Mucosa of rectum (tissue), 2 donors: ENCODE measurements around the gene CDK2AP2.
"Not testable (repeated sequence)": the region's sequence is repeated elsewhere in the genome, so short reads cannot be mapped to it uniquely, and the experiment has no call there.

Source experiments
- H3K27ac ChIP-seq, 2 donors: one replicate each; pipeline ENCODE4 v1.7.0; 2013; ENCODE audit warnings: inconsistent platforms in 2 of 2, low read depth in 2 of 2, low read length in 2 of 2
- H3K27me3 ChIP-seq, 2 donors: one replicate each; pipeline ENCODE4 v1.7.0; 2013; ENCODE audit warnings: low read length in 2 of 2; ENCODE audit not compliant: control insufficient read depth in 2 of 2, insufficient read depth in 2 of 2
- H3K36me3 ChIP-seq, 2 donors: one replicate each; pipeline ENCODE4 v1.7.0; 2013; ENCODE audit warnings: low read length in 2 of 2; ENCODE audit not compliant: control insufficient read depth in 2 of 2, insufficient read depth in 2 of 2
- H3K4me1 ChIP-seq, 2 donors: one replicate each; pipeline ENCODE4 v1.7.0; 2013; ENCODE audit warnings: low read length in 2 of 2, mild to moderate bottlenecking in 1 of 2; ENCODE audit not compliant: control insufficient read depth in 2 of 2, insufficient read depth in 2 of 2
- H3K4me3 ChIP-seq, 2 donors: one replicate each; pipeline ENCODE4 v1.7.0; 2013; ENCODE audit warnings: low read length in 2 of 2
- H3K9ac ChIP-seq, 2 donors: one replicate each; pipeline ENCODE4 v1.7.0; 2013; ENCODE audit warnings: low read length in 2 of 2, low read depth in 1 of 2, mild to moderate bottlenecking in 1 of 2
- H3K9me3 ChIP-seq, 2 donors: one replicate each; pipeline ENCODE4 v1.7.0; 2013; ENCODE audit warnings: low read length in 2 of 2; ENCODE audit not compliant: control insufficient read depth in 2 of 2
- donor health status: healthy.
- donor health status: Normal muscosa, but diverticular disease.

CDK2AP2 gene, protein sequence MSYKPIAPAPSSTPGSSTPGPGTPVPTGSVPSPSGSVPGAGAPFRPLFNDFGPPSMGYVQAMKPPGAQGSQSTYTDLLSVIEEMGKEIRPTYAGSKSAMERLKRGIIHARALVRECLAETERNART

DNA sequence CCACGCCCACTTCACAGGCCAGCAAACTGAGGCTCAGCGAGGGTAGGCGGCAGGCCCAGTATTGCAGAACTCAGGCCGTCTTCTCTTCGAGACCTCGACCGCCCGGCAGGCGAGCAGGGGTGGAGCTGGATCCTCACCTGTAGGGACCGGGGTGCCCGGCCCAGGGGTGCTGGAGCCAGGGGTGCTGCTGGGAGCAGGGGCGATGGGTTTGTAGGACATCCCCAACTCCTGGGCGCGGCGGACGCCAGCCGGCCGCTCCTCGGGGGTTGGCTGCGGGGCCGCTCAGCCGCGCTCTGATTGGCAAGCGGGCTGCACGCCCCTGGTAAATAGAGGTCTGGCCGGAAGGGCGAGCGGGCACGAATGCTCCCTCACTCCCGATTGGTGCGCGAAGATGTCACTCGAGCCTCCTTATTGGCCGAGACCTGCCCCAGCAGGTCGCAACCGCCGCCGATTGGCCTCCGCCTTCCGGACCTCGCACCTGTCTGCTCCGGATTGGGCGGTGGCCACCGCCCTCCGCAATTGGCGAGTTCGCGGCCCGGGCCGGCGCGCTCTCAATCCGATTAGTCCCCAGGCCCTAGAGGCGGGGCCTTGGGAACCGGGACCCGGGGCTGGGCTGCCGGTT is at the start of gene CDK2AP2:
CDK2AP2 (minus strand) TSS at position 299 of the 622 bp plus-strand sequence; CDS start at position 219, 80 bp downstream.
- H3K27me3 ChIP-seq = no peaks in the 10 kb centered on the region
- peak within 1 kb of the TSS; percentile 89 to 91 for H3K9ac ChIP-seq
- H3K27ac ChIP-seq = peak within 1 kb of the TSS; percentile 99 to 100

DNA sequence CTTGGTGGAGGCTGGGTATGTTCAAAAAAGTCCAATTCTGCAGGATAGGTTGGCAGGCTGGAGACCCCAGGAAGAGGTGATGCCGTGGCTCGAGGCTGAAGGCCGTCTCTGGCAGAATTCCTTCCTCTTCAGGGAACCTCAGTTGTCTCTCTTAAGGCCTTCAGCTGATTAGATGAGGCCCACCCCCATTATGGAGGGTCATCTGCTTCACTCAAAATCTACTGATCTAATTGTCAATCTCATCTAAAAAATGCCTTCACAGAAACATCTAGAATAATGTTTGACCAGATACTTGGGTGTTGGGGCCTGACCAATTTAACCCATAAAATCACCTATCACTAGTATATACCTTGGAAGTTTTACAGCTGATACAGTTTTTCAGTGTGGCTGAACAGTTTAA is 48.3 kb upstream of the CDK2AP2 start:
- no peak overlapping the region for H3K4me3 ChIP-seq
- no peak overlapping the region for H3K9ac ChIP-seq
- no peaks in the 10 kb centered on the region for H3K36me3 ChIP-seq
- no peaks in the 10 kb centered on the region for H3K27me3 ChIP-seq
- H3K27ac ChIP-seq = no peak overlapping the region
- H3K9me3 ChIP-seq = no peaks in the 10 kb centered on the region
- H3K4me1 ChIP-seq = peaks cover 9 to 12% of the 10 kb centered on the region in 2 donors

More for the DNA sequence above, at the start of gene CDK2AP2:
- H3K9me3 ChIP-seq = no peaks in the 10 kb centered on the region
- H3K4me3 ChIP-seq = peak within 1 kb of the TSS; percentile 85 to 87
- H3K4me1 ChIP-seq = peaks cover 32 to 39% of the 10 kb centered on the region in 2 donors
- H3K36me3 ChIP-seq = no peaks in the 10 kb centered on the region

DNA sequence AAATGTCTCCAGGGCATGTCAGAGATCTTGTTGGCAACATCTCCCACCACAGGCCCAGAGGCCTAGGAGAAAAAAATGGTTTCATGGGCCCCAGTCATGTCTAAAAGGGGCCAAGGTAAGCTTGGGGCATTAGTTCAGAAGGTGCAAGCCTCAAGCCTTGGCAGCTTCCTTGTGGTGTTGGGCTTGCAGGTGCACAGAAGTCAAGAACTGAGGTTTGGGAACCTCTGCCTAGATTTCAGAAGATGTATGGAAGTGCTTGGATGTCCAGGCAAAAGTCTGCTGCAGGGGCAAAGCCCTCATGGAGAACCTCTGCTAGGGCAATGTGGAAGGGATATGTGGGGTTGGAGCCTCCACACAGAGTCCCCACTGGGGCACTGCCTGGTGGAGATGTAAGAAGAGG is 43.7 kb upstream of the CDK2AP2 start:
- H3K9ac ChIP-seq, H3K9me3 ChIP-seq, H3K27ac ChIP-seq, H3K4me3 ChIP-seq, H3K27me3 ChIP-seq, H3K36me3 ChIP-seq, H3K4me1 ChIP-seq: not testable (repeated sequence)

DNA sequence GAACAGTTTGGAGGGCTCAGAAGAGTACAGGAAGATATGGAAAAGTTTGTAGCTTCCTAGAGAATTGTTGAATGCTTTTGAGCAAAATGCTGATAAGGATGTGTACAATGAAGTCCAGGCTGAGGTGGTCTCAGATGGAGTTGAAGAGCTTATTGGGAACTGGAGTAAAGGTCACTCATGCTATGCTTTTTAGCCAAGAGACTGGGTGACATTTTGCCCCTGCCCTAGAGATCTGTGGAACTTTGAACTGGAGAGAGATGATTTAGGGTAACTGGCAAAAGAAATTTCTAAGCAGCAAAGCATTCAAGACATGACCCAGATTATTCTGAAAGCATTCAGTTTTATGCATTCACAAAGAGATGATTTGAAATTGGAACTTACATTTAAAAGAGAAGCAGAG is 43.2 kb upstream of the CDK2AP2 start:
- Histone ChIP-seq H3K36me3 (no peaks in the 10 kb centered on the region), H3K9ac (no peak overlapping the region), H3K4me1 (peaks cover 0 to 3% of the 10 kb centered on the region in 2 donors), H3K4me3 (no peak overlapping the region), H3K9me3 (no peaks in the 10 kb centered on the region), H3K27ac (no peak overlapping the region), H3K27me3 (no peaks in the 10 kb centered on the region)

DNA sequence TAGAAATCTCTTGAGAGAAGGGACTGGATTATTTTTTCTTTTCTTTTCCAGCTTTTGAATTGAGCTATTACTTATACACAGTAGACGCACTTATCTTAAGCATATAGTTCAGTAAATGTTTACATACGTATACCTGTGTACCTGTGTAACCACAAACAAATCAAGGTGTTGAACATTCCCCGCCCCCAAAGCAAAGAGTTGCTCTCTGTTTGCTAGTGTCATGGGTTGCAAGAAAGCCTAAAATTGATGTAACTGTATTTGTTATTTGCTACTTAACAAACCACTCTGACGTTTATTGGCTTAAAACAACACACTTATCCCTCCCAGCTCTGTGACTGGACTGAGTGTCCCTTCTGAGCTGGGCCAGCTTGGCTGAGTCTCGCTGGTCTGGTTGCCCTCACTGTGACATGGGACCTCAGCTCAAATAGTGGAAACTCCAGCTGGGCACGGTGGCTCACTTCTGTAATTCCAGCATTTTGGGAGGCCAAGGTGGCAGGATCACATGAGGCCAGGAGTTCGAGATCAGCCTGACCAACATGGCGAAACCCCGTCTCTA is 40.7 kb upstream of the CDK2AP2 start:
- Histone ChIP-seq H3K4me3 (no peak overlapping the region), H3K27ac (no peak overlapping the region), H3K36me3 (no peaks in the 10 kb centered on the region), H3K4me1 (peaks cover 8 to 18% of the 10 kb centered on the region in 2 donors), H3K27me3 (no peaks in the 10 kb centered on the region), H3K9me3 (no peaks in the 10 kb centered on the region), H3K9ac (no peak overlapping the region)

DNA sequence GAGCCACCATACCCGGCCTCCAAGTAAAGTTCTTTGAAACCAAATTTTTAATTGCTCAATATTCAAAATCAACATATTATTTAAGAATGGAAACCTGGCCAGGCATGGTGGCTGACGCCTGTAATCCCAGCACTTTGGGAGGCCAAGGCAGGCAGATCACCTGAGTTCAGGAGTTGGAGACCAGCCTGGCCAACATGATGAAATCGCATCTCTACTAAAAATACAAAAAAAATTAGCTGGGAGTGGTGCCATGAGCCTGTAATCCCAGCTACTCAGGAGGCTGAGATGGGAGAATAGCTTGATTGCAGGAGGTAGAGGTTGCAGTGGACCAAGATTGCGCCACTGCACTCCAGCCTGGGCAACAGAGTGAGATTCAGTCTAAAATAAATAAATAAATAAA is 40.1 kb upstream of the CDK2AP2 start:
- not testable (repeated sequence) for H3K4me3 ChIP-seq, H3K9me3 ChIP-seq, H3K36me3 ChIP-seq, H3K9ac ChIP-seq, H3K27ac ChIP-seq, H3K27me3 ChIP-seq
- peaks cover 13 to 20% of the 10 kb centered on the region in 2 donors for H3K4me1 ChIP-seq

DNA sequence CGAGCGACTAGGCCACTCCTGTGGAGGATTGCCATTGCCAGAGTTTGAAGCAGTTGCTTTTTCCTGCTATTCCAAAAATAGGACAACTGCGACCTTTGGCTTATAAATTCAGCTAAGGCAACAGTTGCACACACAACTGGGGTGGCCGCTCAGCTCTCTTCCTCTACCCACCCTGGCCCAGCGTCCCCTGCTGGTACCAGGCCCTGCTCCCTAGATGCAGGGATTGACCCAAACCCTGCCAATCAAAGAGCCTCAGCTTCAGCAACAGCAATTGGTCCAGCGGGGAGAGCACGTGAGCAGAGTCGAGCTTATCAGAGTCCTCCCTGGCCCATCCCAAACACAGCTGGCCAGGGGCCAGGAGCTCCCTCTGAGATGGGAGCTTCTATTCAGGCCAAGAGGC is 37.3 kb upstream of the CDK2AP2 start:
- peak overlapping the region; percentile 25 to 37 for H3K4me3 ChIP-seq
- H3K36me3 ChIP-seq = no peaks in the 10 kb centered on the region
- H3K27me3 ChIP-seq = no peaks in the 10 kb centered on the region
- peak overlapping the region; percentile 26 to 38 for H3K9ac ChIP-seq
- no peaks in the 10 kb centered on the region for H3K9me3 ChIP-seq
- H3K4me1 ChIP-seq = peaks cover 16 to 24% of the 10 kb centered on the region in 2 donors
- H3K27ac ChIP-seq = peak overlapping the region; percentile 86 to 87

DNA sequence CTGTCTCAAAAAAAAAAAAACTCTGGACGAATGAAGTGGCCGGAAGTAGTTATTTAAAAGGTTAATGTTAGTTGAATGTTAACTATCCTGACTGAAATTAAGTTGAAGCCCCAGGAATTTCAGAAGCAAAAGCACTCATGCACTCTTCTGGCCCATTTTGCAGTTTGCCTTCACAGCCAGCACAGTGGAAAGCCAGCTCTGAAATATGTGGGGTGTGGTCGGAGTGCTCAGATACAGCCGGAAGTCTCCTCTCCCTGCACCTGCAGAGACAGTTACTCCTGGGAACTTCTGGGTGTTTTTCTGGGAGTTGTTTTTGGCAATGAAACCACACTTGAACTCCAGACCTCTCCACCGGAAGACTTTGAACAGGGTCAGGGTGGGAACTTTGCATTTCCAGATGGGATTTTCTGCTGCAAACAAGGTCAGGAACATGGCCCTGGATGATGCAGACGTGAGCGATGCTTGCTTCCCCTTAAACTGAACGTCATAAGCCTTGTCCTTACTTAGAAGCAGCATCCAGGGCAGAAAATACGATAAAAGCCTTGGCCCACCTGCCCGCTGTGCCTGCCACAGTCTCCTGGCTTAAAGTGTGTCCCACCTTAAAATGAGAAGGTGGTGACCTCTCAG is 36.8 kb upstream of the CDK2AP2 start:
- no peaks in the 10 kb centered on the region for H3K27me3 ChIP-seq
- H3K27ac ChIP-seq = peak overlapping the region; percentile 86 to 87
- peaks cover 16 to 24% of the 10 kb centered on the region in 2 donors for H3K4me1 ChIP-seq
- H3K4me3 ChIP-seq = peak overlapping the region; percentile 25 to 37
- no peaks in the 10 kb centered on the region for H3K9me3 ChIP-seq
- peak overlapping the region; percentile 29 to 38 for H3K9ac ChIP-seq
- no peaks in the 10 kb centered on the region for H3K36me3 ChIP-seq

DNA sequence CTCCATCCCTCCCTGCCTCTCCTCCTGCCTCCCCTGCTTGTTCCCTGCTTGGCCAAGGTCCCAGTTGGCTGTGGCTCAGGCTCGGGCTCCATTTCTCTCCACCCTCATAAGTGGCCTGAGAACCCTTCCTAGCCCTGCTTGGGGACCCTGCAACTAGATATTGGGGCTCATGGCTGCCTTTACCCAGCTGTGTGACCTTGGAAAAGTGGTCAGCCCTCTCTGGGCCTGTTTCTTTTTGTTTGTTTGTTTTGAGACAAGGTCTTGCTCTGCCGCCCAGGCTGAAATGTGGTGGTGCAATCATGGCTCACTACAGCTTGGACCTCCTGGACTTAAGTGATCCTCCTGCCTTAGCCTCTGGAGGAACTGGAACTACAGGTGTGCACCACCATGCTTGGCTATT is 35.6 kb upstream of the CDK2AP2 start:
- Histone ChIP-seq H3K36me3 (no peaks in the 10 kb centered on the region), H3K9ac (no peak overlapping the region), H3K27ac (peak overlapping the region; percentile 86 to 87), H3K4me3 (no peak overlapping the region), H3K4me1 (peaks cover 16 to 24% of the 10 kb centered on the region in 2 donors), H3K27me3 (peaks cover 0 to 3% of the 10 kb centered on the region in 2 donors), H3K9me3 (no peaks in the 10 kb centered on the region)

DNA sequence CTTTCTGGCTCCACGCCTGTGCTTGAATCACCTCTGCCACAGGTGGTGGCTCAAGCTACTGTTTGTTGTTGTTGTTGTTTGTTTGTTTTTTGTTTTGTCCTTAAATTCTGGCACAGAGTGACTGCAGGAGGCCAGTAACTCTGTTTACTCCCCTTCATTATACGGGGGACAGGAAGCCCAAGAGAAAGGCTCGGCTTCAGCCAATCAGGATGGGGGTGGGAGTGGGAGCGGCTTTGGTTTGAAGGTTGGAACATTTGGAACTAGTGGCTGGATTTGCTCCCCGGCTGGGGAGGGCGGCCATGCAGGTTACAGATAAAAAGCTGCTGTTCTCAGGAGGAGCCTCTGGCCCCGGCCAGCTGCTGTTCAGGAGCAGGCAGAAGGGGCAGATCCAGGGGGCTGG is 35.0 kb upstream of the CDK2AP2 start:
- Histone ChIP-seq H3K9me3 (no peaks in the 10 kb centered on the region), H3K9ac (no peak overlapping the region), H3K27ac (no peak overlapping the region), H3K27me3 (peaks cover 0 to 3% of the 10 kb centered on the region in 2 donors), H3K36me3 (no peaks in the 10 kb centered on the region), H3K4me1 (peaks cover 16 to 24% of the 10 kb centered on the region in 2 donors), H3K4me3 (no peak overlapping the region)
